Neural progenitor cell (in vitro differentiated cells): ENCODE measurements around the gene PTPN14.

Experiments
- CTCF ChIP-seq: fragments of 200-600 bp; sonication (generic); IDR thresholded peaks from 2 replicates; pipeline ENCODE4 v1.5.1; 2017; ENCODE audit warnings: antibody characterized with exemption, mild to moderate bottlenecking
- EZH2phosphoT487 ChIP-seq: fragments of 200-600 bp; sonication (generic); IDR thresholded peaks from 2 replicates; pipeline ENCODE4 v1.6.1; 2017; ENCODE audit warnings: antibody characterized with exemption

GRCh38 chr1:214341459-214341858, 209.9 kb downstream of the PTPN14 start:
- TF ChIP-seq CTCF (no peak), EZH2phosphoT487 (no peak)
